HEK293 (cell line): Measurements from ENCODE around the gene CHD5.

Experiments used
- CTCF ChIA-PET: fragments of 350-600 bp; formaldehyde crosslinking; extraction: SDS; loops from one replicate; lab custom pipeline; 2021; ENCODE audit warnings: antibody characterized with exemption; lab: Yijun Ruan, JAX
- POLR2A ChIA-PET: fragments of 300-600 bp; formaldehyde crosslinking; extraction: SDS; loops from one replicate; lab custom pipeline; 2020; ENCODE audit warnings: antibody characterized with exemption, inconsistent platforms; lab: Yijun Ruan, JAX
- H3K27ac ChIP-seq: fragments of 200-500 bp; sonication (Bioruptor generic); 2 replicates; pipeline ENCODE4 v1.5.1; 2014; ENCODE audit warnings: low read depth, low read length, control low read depth, inconsistent platforms; ENCODE audit errors: extremely low read depth
- H3K36me3 ChIP-seq, 2 experiments: fragments of 200-500 bp in 1 of 2; sonication (Bioruptor generic) in 1 of 2; 1 replicate in 1 of 2; 2 replicates in 1 of 2; pipeline ENCODE4 v1.5.1; 2014 to 2017; ENCODE audit warnings: inconsistent platforms in 2 of 2, low read length in 2 of 2; ENCODE audit not compliant: control insufficient read depth in 2 of 2, insufficient read depth in 1 of 2
- H3K4me1 ChIP-seq: fragments of 200-500 bp; sonication (Bioruptor generic); 2 replicates; pipeline ENCODE4 v1.5.1; 2014; ENCODE audit warnings: mild to moderate bottlenecking, low read length, inconsistent platforms; ENCODE audit not compliant: control insufficient read depth, insufficient read depth
- H3K4me3 ChIP-seq: 2 replicates; pipeline ENCODE4 v1.5.1; 2011; ENCODE audit warnings: low read depth, mild to moderate bottlenecking, control low read depth, low read length, moderate library complexity
- H3K9me3 ChIP-seq: fragments of 200-500 bp; sonication (Bioruptor generic); 2 replicates; pipeline ENCODE4 v1.5.1; 2014; ENCODE audit warnings: low read depth, low read length, inconsistent platforms; ENCODE audit not compliant: control insufficient read depth, insufficient read depth
- GFI1B ChIP-seq: fragments of 450-650 bp; formaldehyde crosslinking; IDR thresholded peaks from 2 replicates; pipeline ENCODE4 v1.5.1; 2016; ENCODE audit warnings: missing biosample characterization, missing genetic modification characterization
- HOXA7 ChIP-seq: sonication (generic); formaldehyde crosslinking; IDR thresholded peaks from 2 replicates; pipeline ENCODE4 v1.8.1; 2022; ENCODE audit warnings: missing genetic modification reagents, borderline replicate concordance
- OSR2 ChIP-seq: fragments of 450-650 bp; formaldehyde crosslinking; IDR thresholded peaks from 2 replicates; pipeline ENCODE4 v1.5.1; 2016; ENCODE audit warnings: missing biosample characterization, missing genetic modification characterization
- SALL2 ChIP-seq: fragments of 450-650 bp; formaldehyde crosslinking; IDR thresholded peaks from 2 replicates; pipeline ENCODE4 v1.5.0; 2017; ENCODE audit warnings: missing biosample characterization, mild to moderate bottlenecking, missing genetic modification characterization, borderline replicate concordance
- SCRT2 ChIP-seq: fragments of 450-650 bp; formaldehyde crosslinking; IDR thresholded peaks from 2 replicates; pipeline ENCODE4 v1.5.1; 2016; ENCODE audit warnings: missing biosample characterization, missing genetic modification characterization
- SETDB1 ChIP-seq: IDR thresholded peaks from one replicate; pipeline ENCODE4 v1.6.1; 2017; ENCODE audit warnings: mild to moderate bottlenecking, low read length, moderate library complexity, mixed read lengths; ENCODE audit not compliant: insufficient read length
- WT1 ChIP-seq: fragments of 450-650 bp; formaldehyde crosslinking; IDR thresholded peaks from 2 replicates; pipeline ENCODE4 v1.5.1; 2016; ENCODE audit warnings: missing biosample characterization, missing genetic modification characterization
- YY2 ChIP-seq: fragments of 450-650 bp; formaldehyde crosslinking; IDR thresholded peaks from 2 replicates; pipeline ENCODE4 v1.5.1; 2016; ENCODE audit warnings: missing biosample characterization, missing genetic modification characterization
- ZNF2 ChIP-seq: fragments of 450-650 bp; formaldehyde crosslinking; IDR thresholded peaks from 2 replicates; pipeline ENCODE4 v1.5.1; 2016; ENCODE audit warnings: missing biosample characterization, missing genetic modification characterization
- ZNF202 ChIP-seq: fragments of 450-650 bp; formaldehyde crosslinking; IDR thresholded peaks from 2 replicates; pipeline ENCODE4 v1.5.1; 2016; ENCODE audit warnings: missing biosample characterization, missing genetic modification characterization, borderline replicate concordance
- ZNF214 ChIP-seq: fragments of 450-650 bp; formaldehyde crosslinking; IDR thresholded peaks from 2 replicates; pipeline ENCODE4 v1.5.1; 2017; ENCODE audit warnings: missing biosample characterization, mild to moderate bottlenecking, missing genetic modification characterization, borderline replicate concordance
- ZNF239 ChIP-seq: fragments of 450-650 bp; formaldehyde crosslinking; IDR thresholded peaks from 2 replicates; pipeline ENCODE4 v1.5.1; 2016; ENCODE audit warnings: missing biosample characterization, missing genetic modification characterization
- ZNF274 ChIP-seq, 2 experiments: fragments of 200-500 bp in 1 of 2; fragments of 450-650 bp in 1 of 2; sonication (Bioruptor generic) in 1 of 2; formaldehyde crosslinking in 1 of 2; IDR thresholded peaks; 2 replicates each; pipeline versions ENCODE4 v1.5.1 to v1.6.1; 2014 to 2016; ENCODE audit warnings: borderline replicate concordance in 1 of 2, inconsistent platforms in 1 of 2, low read length in 1 of 2, missing biosample characterization in 1 of 2, missing genetic modification characterization in 1 of 2
- ZNF311 ChIP-seq: fragments of 450-650 bp; formaldehyde crosslinking; IDR thresholded peaks from 2 replicates; pipeline ENCODE4 v1.5.1; 2017; ENCODE audit warnings: missing biosample characterization, missing genetic modification characterization, borderline replicate concordance
- ZNF544 ChIP-seq: fragments of 450-650 bp; formaldehyde crosslinking; IDR thresholded peaks from 2 replicates; pipeline ENCODE4 v1.5.0; 2017; ENCODE audit warnings: missing biosample characterization, missing genetic modification characterization
- ZNF560 ChIP-seq: fragments of 450-650 bp; formaldehyde crosslinking; IDR thresholded peaks from 2 replicates; pipeline ENCODE4 v1.5.1; 2017; ENCODE audit warnings: missing biosample characterization, missing genetic modification characterization, borderline replicate concordance
- ZNF580 ChIP-seq: fragments of 450-650 bp; formaldehyde crosslinking; IDR thresholded peaks from 2 replicates; pipeline ENCODE4 v1.5.1; 2016; ENCODE audit warnings: missing biosample characterization, missing genetic modification characterization
- ZNF585B ChIP-seq: fragments of 450-650 bp; formaldehyde crosslinking; IDR thresholded peaks from 2 replicates; pipeline ENCODE4 v1.5.1; 2016; ENCODE audit warnings: missing biosample characterization, missing genetic modification characterization
- ZNF658 ChIP-seq: fragments of 450-650 bp; formaldehyde crosslinking; IDR thresholded peaks from 2 replicates; pipeline ENCODE4; 2016; ENCODE audit warnings: missing biosample characterization, missing genetic modification characterization
- ZNF776 ChIP-seq: fragments of 450-650 bp; formaldehyde crosslinking; IDR thresholded peaks from 2 replicates; pipeline ENCODE4 v1.5.0; 2017; ENCODE audit warnings: missing biosample characterization, missing genetic modification characterization, borderline replicate concordance
- ZSCAN23 ChIP-seq: fragments of 450-650 bp; formaldehyde crosslinking; IDR thresholded peaks from 2 replicates; pipeline ENCODE4 v1.5.1; 2016; ENCODE audit warnings: missing biosample characterization, missing genetic modification characterization
- ZSCAN5A ChIP-seq: fragments of 450-650 bp; formaldehyde crosslinking; IDR thresholded peaks from 2 replicates; pipeline ENCODE4 v1.5.1; 2016; ENCODE audit warnings: missing biosample characterization, missing genetic modification characterization
- TF ChIP-seq, protein P1 (sequence below): fragments of 450-650 bp; IDR thresholded peaks from 2 replicates; pipeline ENCODE4 v1.5.1; 2018; ENCODE audit warnings: missing biosample characterization, mild to moderate bottlenecking, missing genetic modification characterization
- TF ChIP-seq, protein P2 (sequence below): fragments of 450-650 bp; formaldehyde crosslinking; IDR thresholded peaks from 2 replicates; pipeline ENCODE4 v1.5.1; 2016; ENCODE audit warnings: missing biosample characterization, missing genetic modification characterization
- TF ChIP-seq, protein P3 (sequence below): fragments of 450-650 bp; formaldehyde crosslinking; conservative IDR thresholded peaks from 2 replicates; pipeline ENCODE4 v1.5.1; 2016; ENCODE audit warnings: low read depth, missing biosample characterization, missing genetic modification characterization

Gene CHD5

GRCh38 chr1:6068932-6069331, 111.2 kb downstream of the CHD5 start (continued):
- TF ChIP-seq ZNF560 (tag by site-specific recombination): no peak

GRCh38 chr1:6068073-6068472, 112.0 kb downstream of the CHD5 start:
- CTCF ChIA-PET: no interaction called here
- POLR2A ChIA-PET: no interaction called here
- no peak overlapping the region for H3K27ac ChIP-seq
- no peaks in the 10 kb centered on the region for H3K36me3 ChIP-seq
- no peaks in the 10 kb centered on the region for H3K9me3 ChIP-seq
- H3K4me3 ChIP-seq: no peak overlapping the region
- no peaks in the 10 kb centered on the region for H3K4me1 ChIP-seq
- TF ChIP-seq OSR2 (tag by site-specific recombination) (no peak), YY2 (tag by site-specific recombination) (no peak), ZNF658 (no peak), WT1 (no peak), ZSCAN5A (tag by site-specific recombination) (no peak), ZNF214 (tag by site-specific recombination) (no peak), ZNF274 (IDR thresholded peaks at IDR 0.05; ENCODE audit: low read length) (no peak), ZNF274 (tag by site-specific recombination; IDR thresholded peaks at IDR 0.05; ENCODE audit: borderline replicate concordance) (no peak), SALL2 (tag by site-specific recombination) (no peak), SCRT2 (tag by site-specific recombination) (no peak), ZNF239 (tag by site-specific recombination) (no peak), ZNF585B (tag by site-specific recombination) (no peak), GFI1B (tag by site-specific recombination) (no peak), ZNF2 (tag by site-specific recombination) (no peak)
- TF ChIP-seq, protein P1, sequence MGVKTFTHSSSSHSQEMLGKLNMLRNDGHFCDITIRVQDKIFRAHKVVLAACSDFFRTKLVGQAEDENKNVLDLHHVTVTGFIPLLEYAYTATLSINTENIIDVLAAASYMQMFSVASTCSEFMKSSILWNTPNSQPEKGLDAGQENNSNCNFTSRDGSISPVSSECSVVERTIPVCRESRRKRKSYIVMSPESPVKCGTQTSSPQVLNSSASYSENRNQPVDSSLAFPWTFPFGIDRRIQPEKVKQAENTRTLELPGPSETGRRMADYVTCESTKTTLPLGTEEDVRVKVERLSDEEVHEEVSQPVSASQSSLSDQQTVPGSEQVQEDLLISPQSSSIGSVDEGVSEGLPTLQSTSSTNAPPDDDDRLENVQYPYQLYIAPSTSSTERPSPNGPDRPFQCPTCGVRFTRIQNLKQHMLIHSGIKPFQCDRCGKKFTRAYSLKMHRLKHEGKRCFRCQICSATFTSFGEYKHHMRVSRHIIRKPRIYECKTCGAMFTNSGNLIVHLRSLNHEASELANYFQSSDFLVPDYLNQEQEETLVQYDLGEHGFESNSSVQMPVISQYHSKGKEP: no peak
- TF ChIP-seq, protein P2, sequence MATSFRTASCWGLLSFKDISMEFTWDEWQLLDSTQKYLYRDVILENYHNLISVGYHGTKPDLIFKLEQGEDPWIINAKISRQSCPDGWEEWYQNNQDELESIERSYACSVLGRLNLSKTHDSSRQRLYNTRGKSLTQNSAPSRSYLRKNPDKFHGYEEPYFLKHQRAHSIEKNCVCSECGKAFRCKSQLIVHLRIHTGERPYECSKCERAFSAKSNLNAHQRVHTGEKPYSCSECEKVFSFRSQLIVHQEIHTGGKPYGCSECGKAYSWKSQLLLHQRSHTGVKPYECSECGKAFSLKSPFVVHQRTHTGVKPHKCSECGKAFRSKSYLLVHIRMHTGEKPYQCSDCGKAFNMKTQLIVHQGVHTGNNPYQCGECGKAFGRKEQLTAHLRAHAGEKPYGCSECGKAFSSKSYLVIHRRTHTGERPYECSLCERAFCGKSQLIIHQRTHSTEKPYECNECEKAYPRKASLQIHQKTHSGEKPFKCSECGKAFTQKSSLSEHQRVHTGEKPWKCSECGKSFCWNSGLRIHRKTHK (tag by site-specific recombination): no peak

DNA sequence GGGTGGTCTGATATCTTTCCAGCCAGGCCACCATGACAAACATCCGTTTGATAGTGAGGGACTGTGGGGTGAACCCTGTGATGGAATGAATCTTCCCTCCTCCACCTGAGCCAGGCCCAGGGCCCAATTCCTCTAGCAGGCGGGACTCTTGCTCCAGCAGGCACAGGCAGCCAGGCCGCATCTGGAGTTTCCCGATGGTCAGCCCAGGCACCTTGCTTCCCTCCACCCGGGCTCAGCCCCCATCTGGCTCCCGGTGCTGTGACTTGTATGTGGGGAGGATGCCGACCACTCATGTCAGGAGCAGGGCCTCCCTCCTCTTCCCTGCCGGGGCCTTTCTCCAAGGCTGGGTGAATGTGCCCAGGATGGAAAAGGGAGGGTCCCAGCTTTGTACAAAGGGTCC, 113.4 kb downstream of the CHD5 start:
- CTCF ChIA-PET: no interaction called here
- H3K36me3 ChIP-seq: no peaks in the 10 kb centered on the region
- H3K27ac ChIP-seq: no peak overlapping the region
- TF ChIP-seq, protein P3, sequence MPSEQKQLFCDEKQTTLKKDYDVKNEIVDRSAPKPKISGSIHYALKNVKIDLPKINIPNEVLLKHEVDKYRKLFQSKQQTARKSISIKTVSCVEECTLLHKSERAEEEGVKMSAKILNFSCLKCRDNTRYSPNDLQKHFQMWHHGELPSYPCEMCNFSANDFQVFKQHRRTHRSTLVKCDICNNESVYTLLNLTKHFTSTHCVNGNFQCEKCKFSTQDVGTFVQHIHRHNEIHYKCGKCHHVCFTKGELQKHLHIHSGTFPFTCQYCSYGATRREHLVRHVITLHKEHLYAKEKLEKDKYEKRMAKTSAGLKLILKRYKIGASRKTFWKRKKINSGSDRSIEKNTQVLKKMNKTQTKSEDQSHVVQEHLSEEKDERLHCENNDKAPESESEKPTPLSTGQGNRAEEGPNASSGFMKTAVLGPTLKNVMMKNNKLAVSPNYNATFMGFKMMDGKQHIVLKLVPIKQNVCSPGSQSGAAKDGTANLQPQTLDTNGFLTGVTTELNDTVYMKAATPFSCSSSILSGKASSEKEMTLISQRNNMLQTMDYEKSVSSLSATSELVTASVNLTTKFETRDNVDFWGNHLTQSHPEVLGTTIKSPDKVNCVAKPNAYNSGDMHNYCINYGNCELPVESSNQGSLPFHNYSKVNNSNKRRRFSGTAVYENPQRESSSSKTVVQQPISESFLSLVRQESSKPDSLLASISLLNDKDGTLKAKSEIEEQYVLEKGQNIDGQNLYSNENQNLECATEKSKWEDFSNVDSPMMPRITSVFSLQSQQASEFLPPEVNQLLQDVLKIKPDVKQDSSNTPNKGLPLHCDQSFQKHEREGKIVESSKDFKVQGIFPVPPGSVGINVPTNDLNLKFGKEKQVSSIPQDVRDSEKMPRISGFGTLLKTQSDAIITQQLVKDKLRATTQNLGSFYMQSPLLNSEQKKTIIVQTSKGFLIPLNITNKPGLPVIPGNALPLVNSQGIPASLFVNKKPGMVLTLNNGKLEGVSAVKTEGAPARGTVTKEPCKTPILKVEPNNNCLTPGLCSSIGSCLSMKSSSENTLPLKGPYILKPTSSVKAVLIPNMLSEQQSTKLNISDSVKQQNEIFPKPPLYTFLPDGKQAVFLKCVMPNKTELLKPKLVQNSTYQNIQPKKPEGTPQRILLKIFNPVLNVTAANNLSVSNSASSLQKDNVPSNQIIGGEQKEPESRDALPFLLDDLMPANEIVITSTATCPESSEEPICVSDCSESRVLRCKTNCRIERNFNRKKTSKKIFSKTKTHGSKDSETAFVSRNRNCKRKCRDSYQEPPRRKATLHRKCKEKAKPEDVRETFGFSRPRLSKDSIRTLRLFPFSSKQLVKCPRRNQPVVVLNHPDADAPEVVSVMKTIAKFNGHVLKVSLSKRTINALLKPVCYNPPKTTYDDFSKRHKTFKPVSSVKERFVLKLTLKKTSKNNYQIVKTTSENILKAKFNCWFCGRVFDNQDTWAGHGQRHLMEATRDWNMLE (tag by site-specific recombination): no peak
- TF ChIP-seq ZSCAN23 (tag by site-specific recombination) (no peak), HOXA7 (CRISPR knock-in tag) (no peak), ZNF311 (no peak), SETDB1 (no peak), ZNF580 (no peak), ZNF202 (tag by site-specific recombination) (no peak), ZNF544 (tag by site-specific recombination) (no peak), ZNF776 (tag by site-specific recombination) (no peak)
- POLR2A ChIA-PET: no interaction called here
- H3K4me1 ChIP-seq: no peaks in the 10 kb centered on the region
- no peak overlapping the region for H3K4me3 ChIP-seq
- no peaks in the 10 kb centered on the region for H3K9me3 ChIP-seq
